WTC11 (cell line): ENCODE data around the gene PLA2G4F. TPM values are rescaled to one million over a fixed set of nuclear protein-coding genes. Genes with fewer than 3 reads are reported as not detected.
A peak's percentile ranks its signal among the peaks of the same experiment; 100 is the strongest.

Source experiments
- ATAC-seq: fragments of 200-7000 bp; cut with Tn5 transposase; 2 replicates; pipeline ENCODE4 v1.10.0; 2021; ENCODE audit warnings: mild to moderate bottlenecking, moderate library complexity
- CTCF ChIA-PET: fragments of 300-600 bp; sonication (Branson Sonifier 250); formaldehyde crosslinking; loops from one replicate; lab custom pipeline; 2021; ENCODE audit warnings: antibody characterized with exemption; lab: Charles Lee
- POLR2A ChIA-PET: fragments of 350-600 bp; sonication (Branson Sonifier 250); formaldehyde crosslinking; loops from one replicate; lab custom pipeline; 2021; ENCODE audit warnings: antibody characterized with exemption; lab: Charles Lee
- DNase-seq: peaks from one replicate; pipeline ENCODE4 v3.0.0; 2021; ENCODE audit warnings: low spot score
- H3K27ac Mint-ChIP-seq: 2 replicates; pipeline ENCODE4 v1.8.0; 2021; ENCODE audit warnings: mixed read lengths
- H3K27me3 Mint-ChIP-seq: 2 replicates; pipeline ENCODE4 v1.8.0; 2021; ENCODE audit warnings: low read depth, mild to moderate bottlenecking, moderate library complexity, mixed read lengths
- H3K36me3 Mint-ChIP-seq: 2 replicates; pipeline ENCODE4 v1.8.0; 2021; ENCODE audit warnings: mixed read lengths
- H3K4me1 Mint-ChIP-seq: 2 replicates; pipeline ENCODE4 v1.8.0; 2022; ENCODE audit warnings: mixed read lengths
- H3K4me3 Mint-ChIP-seq: 2 replicates; pipeline ENCODE4 v1.8.0; 2021; ENCODE audit warnings: mild to moderate bottlenecking, moderate library complexity, mixed read lengths
- H3K9me3 Mint-ChIP-seq: 2 replicates; pipeline ENCODE4 v1.8.0; 2021; ENCODE audit warnings: mixed read lengths
- ATF1 ChIP-seq: sonication (generic); formaldehyde crosslinking; IDR thresholded peaks from 2 replicates; pipeline ENCODE4 v1.8.1; 2023; ENCODE audit warnings: mild to moderate bottlenecking, moderate library complexity, missing genetic modification reagents
- CBFB ChIP-seq: sonication (generic); formaldehyde crosslinking; IDR thresholded peaks from 2 replicates; pipeline ENCODE4 v1.8.1; 2022; ENCODE audit warnings: mild to moderate bottlenecking, low read depth, missing genetic modification reagents
- ELF4 ChIP-seq: sonication (generic); formaldehyde crosslinking; IDR thresholded peaks from 2 replicates; pipeline ENCODE4 v1.8.1; 2022; ENCODE audit warnings: low read depth, mild to moderate bottlenecking, moderate library complexity, missing genetic modification reagents
- FOXJ3 ChIP-seq: sonication (generic); formaldehyde crosslinking; IDR thresholded peaks from 2 replicates; pipeline ENCODE4 v1.9.0; 2021; ENCODE audit warnings: missing genetic modification reagents, mild to moderate bottlenecking, borderline replicate concordance
- FOXK1 ChIP-seq: sonication (generic); formaldehyde crosslinking; IDR thresholded peaks from 2 replicates; pipeline ENCODE4 v1.8.0; 2022; ENCODE audit warnings: mild to moderate bottlenecking, moderate library complexity, missing genetic modification reagents
- FOXP1 ChIP-seq: sonication (generic); formaldehyde crosslinking; IDR thresholded peaks from 2 replicates; pipeline ENCODE4 v1.8.0; 2022; ENCODE audit warnings: missing genetic modification reagents, mild to moderate bottlenecking, moderate library complexity, borderline replicate concordance
- IRF2 ChIP-seq: sonication (generic); formaldehyde crosslinking; IDR thresholded peaks from 2 replicates; pipeline ENCODE4 v1.8.0; 2022; ENCODE audit warnings: low read depth, missing genetic modification reagents, borderline replicate concordance
- NFYB ChIP-seq: sonication (generic); formaldehyde crosslinking; conservative IDR thresholded peaks from 2 replicates; pipeline ENCODE4 v1.8.0; 2022; ENCODE audit warnings: low read depth, missing genetic modification reagents
- NR3C1 ChIP-seq: sonication (generic); formaldehyde crosslinking; conservative IDR thresholded peaks from 2 replicates; pipeline ENCODE4 v1.8.1; 2023; ENCODE audit warnings: low read depth, mild to moderate bottlenecking, missing genetic modification reagents
- OVOL2 ChIP-seq: fragments of 250-450 bp; sonication (Bioruptor Pico); IDR thresholded peaks from 2 replicates; pipeline ENCODE4 v1.9.0; 2021; ENCODE audit warnings: mild to moderate bottlenecking, borderline replicate concordance
- SMAD4 ChIP-seq: sonication (generic); formaldehyde crosslinking; IDR thresholded peaks from 2 replicates; pipeline ENCODE4 v1.8.0; 2022; ENCODE audit warnings: mild to moderate bottlenecking, missing genetic modification reagents
- TCF7 ChIP-seq: sonication (generic); formaldehyde crosslinking; IDR thresholded peaks from 2 replicates; pipeline ENCODE4 v1.8.0; 2022; ENCODE audit warnings: mild to moderate bottlenecking, low read depth, missing genetic modification reagents, moderate library complexity
- ZNF138 ChIP-seq: sonication (generic); formaldehyde crosslinking; conservative IDR thresholded peaks from 2 replicates; pipeline ENCODE4 v1.8.1; 2022; ENCODE audit warnings: mild to moderate bottlenecking, moderate library complexity, missing genetic modification reagents
- ZNF263 ChIP-seq: sonication (generic); formaldehyde crosslinking; IDR thresholded peaks from 2 replicates; pipeline ENCODE4 v1.8.1; 2022; ENCODE audit warnings: low read depth, mild to moderate bottlenecking, moderate library complexity, missing genetic modification reagents
- ZNF281 ChIP-seq: sonication (generic); formaldehyde crosslinking; IDR thresholded peaks from 2 replicates; pipeline ENCODE4 v1.8.0; 2023; ENCODE audit warnings: mild to moderate bottlenecking, missing genetic modification reagents
- ZNF425 ChIP-seq: fragments of 250-450 bp; sonication (Bioruptor Pico); conservative IDR thresholded peaks from 2 replicates; pipeline ENCODE4 v1.9.0; 2021; ENCODE audit warnings: mild to moderate bottlenecking
- total RNA-seq: library from RNA; stranded (reverse); gene quantifications from 3 replicates; pipeline ENCODE4 v1.2.3, GENCODE V29; 2021
- TF ChIP-seq, protein P1 (sequence below): sonication (generic); formaldehyde crosslinking; IDR thresholded peaks from 2 replicates; pipeline ENCODE4 v1.8.1; 2023; ENCODE audit warnings: mild to moderate bottlenecking, moderate library complexity, missing genetic modification reagents
- TF ChIP-seq, protein P2 (sequence below): sonication (generic); formaldehyde crosslinking; IDR thresholded peaks from 2 replicates; pipeline ENCODE4 v1.8.1; 2022; ENCODE audit warnings: mild to moderate bottlenecking, missing genetic modification reagents, moderate library complexity, borderline replicate concordance
- TF ChIP-seq, protein P3 (sequence below): fragments of 250-450 bp; sonication (Bioruptor Pico); IDR thresholded peaks from 2 replicates; pipeline ENCODE4 v1.9.0; 2021; ENCODE audit warnings: mild to moderate bottlenecking
- TF ChIP-seq, protein P4 (sequence below): sonication (generic); formaldehyde crosslinking; IDR thresholded peaks from 2 replicates; pipeline ENCODE4 v1.8.1; 2023; ENCODE audit warnings: mild to moderate bottlenecking, missing genetic modification reagents
- TF ChIP-seq, protein P5 (sequence below): sonication (generic); formaldehyde crosslinking; IDR thresholded peaks from 2 replicates; pipeline ENCODE4 v1.8.1; 2022; ENCODE audit warnings: low read depth, missing genetic modification reagents, borderline replicate concordance

Gene PLA2G4F
- total RNA-seq, 1 experiment from 2014 or later: 0.11 TPM

DNA sequence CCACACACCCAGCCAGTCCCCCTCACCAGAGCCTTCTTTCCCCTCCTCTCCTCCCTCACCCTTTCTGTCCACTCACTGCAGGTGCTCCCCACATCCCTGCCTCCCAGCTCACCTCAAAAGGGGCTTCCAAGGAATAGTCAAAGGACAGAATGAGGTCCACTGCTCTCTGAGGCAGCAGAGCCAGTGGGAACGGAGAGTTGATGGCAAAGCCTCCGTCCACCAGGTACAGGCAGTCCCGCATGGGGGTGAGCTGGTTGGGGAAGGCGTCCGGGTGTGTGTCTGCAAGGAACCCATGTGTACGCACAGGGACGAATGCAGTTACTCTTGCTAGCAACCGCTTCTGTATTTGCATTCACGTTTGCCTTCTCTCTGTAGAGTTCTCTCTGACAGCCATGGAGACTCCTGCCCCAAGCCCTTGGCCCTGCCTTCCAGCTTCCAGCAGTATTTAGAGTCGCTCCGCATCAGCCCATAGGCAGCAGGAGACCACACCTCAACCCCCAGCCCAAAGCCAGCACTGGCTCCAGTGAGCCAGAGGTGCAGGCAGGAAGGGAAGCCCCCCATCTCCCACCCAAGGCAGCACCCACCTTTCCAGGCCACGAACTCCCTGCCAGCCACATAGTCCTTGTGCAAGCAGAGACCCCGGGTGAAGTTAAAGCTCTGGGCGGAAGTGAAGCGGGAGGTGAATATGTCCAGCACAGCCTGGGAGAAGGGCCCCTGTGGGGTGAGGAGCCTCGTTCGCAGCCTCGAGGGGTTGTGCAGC, 12.4 kb downstream of the PLA2G4F start:
- ChIA-PET CTCF (interaction anchor here (1.3 to 2.4 kb wide), 3 partner anchors 10 to 60 kb away, joined by 5 to 11 read pairs (median 7); no protein-coding TSS in a partner anchor), POLR2A (no interaction called here)
- Mint-ChIP-seq H3K4me3 (no peak overlapping the region), H3K27me3 (no peaks in the 10 kb centered on the region), H3K36me3 (no peaks in the 10 kb centered on the region; the same call in 1 of the 2 replicates), H3K27ac (no peak overlapping the region), H3K9me3 (peaks cover 12% of the 10 kb centered on the region), H3K4me1 (no peaks in the 10 kb centered on the region)
- DNase-seq (peak; percentile 1), ATAC-seq (no peak)
- TF ChIP-seq ATF1 (no peak), ZNF281 (no peak), TCF7 (no peak), SMAD4 (CRISPR knock-in tag) (no peak), ZNF263 (CRISPR knock-in tag) (no peak), NFYB (CRISPR knock-in tag) (no peak), ZNF425 (CRISPR knock-in tag) (no peak), OVOL2 (CRISPR knock-in tag) (no peak), FOXK1 (CRISPR knock-in tag) (no peak)
- TF ChIP-seq, protein P1, sequence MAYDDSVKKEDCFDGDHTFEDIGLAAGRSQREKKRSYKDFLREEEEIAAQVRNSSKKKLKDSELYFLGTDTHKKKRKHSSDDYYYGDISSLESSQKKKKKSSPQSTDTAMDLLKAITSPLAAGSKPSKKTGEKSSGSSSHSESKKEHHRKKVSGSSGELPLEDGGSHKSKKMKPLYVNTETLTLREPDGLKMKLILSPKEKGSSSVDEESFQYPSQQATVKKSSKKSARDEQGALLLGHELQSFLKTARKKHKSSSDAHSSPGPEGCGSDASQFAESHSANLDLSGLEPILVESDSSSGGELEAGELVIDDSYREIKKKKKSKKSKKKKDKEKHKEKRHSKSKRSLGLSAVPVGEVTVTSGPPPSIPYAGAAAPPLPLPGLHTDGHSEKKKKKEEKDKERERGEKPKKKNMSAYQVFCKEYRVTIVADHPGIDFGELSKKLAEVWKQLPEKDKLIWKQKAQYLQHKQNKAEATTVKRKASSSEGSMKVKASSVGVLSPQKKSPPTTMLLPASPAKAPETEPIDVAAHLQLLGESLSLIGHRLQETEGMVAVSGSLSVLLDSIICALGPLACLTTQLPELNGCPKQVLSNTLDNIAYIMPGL: no peak
- TF ChIP-seq, protein P2, sequence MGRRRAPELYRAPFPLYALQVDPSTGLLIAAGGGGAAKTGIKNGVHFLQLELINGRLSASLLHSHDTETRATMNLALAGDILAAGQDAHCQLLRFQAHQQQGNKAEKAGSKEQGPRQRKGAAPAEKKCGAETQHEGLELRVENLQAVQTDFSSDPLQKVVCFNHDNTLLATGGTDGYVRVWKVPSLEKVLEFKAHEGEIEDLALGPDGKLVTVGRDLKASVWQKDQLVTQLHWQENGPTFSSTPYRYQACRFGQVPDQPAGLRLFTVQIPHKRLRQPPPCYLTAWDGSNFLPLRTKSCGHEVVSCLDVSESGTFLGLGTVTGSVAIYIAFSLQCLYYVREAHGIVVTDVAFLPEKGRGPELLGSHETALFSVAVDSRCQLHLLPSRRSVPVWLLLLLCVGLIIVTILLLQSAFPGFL (CRISPR knock-in tag): no peak
- TF ChIP-seq, protein P3, sequence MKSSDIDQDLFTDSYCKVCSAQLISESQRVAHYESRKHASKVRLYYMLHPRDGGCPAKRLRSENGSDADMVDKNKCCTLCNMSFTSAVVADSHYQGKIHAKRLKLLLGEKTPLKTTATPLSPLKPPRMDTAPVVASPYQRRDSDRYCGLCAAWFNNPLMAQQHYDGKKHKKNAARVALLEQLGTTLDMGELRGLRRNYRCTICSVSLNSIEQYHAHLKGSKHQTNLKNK: no peak

DNA sequence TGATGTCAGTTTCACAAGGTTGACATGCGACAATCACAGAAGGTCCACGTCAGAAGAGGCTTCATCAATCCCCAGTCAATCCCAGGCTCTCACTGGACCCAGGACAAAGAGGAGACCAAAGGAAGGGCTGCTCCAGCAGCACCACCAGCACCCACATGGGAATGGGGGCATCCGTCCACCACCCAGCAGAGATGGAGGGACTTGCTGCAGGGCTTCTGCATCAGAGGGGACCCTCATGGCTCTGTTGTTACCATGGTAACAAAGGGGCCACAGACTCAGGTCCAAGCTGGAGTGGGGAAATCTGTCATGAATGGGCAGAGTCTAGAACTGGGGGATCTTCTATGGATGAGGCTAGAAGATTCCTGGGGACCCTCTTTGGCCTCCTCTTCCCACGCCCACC, 13.1 kb downstream of the PLA2G4F start:
- Mint-ChIP-seq H3K4me1 (no peaks in the 10 kb centered on the region), H3K27ac (no peak overlapping the region), H3K4me3 (no peak overlapping the region), H3K36me3 (no peaks in the 10 kb centered on the region; the same call in 1 of the 2 replicates), H3K9me3 (peaks cover 15% of the 10 kb centered on the region), H3K27me3 (no peaks in the 10 kb centered on the region)
- DNase-seq (peak; percentile 0), ATAC-seq (no peak)
- POLR2A ChIA-PET: no interaction called here
- CTCF ChIA-PET: interaction anchor here (0.6 to 1.3 kb wide), 3 partner anchors 10 to 476 kb away, joined by 3 to 7 read pairs (median 5); no protein-coding TSS in a partner anchor
- TF ChIP-seq NR3C1 (CRISPR knock-in tag): no peak
- no peak for TF ChIP-seq ZNF138
- TF ChIP-seq, protein P4, sequence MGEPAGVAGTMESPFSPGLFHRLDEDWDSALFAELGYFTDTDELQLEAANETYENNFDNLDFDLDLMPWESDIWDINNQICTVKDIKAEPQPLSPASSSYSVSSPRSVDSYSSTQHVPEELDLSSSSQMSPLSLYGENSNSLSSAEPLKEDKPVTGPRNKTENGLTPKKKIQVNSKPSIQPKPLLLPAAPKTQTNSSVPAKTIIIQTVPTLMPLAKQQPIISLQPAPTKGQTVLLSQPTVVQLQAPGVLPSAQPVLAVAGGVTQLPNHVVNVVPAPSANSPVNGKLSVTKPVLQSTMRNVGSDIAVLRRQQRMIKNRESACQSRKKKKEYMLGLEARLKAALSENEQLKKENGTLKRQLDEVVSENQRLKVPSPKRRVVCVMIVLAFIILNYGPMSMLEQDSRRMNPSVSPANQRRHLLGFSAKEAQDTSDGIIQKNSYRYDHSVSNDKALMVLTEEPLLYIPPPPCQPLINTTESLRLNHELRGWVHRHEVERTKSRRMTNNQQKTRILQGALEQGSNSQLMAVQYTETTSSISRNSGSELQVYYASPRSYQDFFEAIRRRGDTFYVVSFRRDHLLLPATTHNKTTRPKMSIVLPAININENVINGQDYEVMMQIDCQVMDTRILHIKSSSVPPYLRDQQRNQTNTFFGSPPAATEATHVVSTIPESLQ: no peak
- TF ChIP-seq FOXJ3: no peak
- TF ChIP-seq CBFB (CRISPR knock-in tag): no peak
- no peak for TF ChIP-seq FOXK1 (CRISPR knock-in tag)
- TF ChIP-seq ELF4 (CRISPR knock-in tag): no peak
- no peak for TF ChIP-seq IRF2 (CRISPR knock-in tag)
- TF ChIP-seq, protein P5, sequence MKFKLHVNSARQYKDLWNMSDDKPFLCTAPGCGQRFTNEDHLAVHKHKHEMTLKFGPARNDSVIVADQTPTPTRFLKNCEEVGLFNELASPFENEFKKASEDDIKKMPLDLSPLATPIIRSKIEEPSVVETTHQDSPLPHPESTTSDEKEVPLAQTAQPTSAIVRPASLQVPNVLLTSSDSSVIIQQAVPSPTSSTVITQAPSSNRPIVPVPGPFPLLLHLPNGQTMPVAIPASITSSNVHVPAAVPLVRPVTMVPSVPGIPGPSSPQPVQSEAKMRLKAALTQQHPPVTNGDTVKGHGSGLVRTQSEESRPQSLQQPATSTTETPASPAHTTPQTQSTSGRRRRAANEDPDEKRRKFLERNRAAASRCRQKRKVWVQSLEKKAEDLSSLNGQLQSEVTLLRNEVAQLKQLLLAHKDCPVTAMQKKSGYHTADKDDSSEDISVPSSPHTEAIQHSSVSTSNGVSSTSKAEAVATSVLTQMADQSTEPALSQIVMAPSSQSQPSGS (CRISPR knock-in tag): no peak
- TF ChIP-seq FOXP1 (CRISPR knock-in tag): no peak
- TF ChIP-seq NFYB (CRISPR knock-in tag): no peak
